HEK293 (cell line): ENCODE results near the gene HSPB6.

Experiments
- CTCF ChIA-PET: fragments of 350-600 bp; formaldehyde crosslinking; extraction: SDS; loops from one replicate; lab custom pipeline; 2021; ENCODE audit warnings: antibody characterized with exemption; lab: Yijun Ruan, JAX
- POLR2A ChIA-PET: fragments of 300-600 bp; formaldehyde crosslinking; extraction: SDS; loops from one replicate; lab custom pipeline; 2020; ENCODE audit warnings: antibody characterized with exemption, inconsistent platforms; lab: Yijun Ruan, JAX
- H3K27ac ChIP-seq: fragments of 200-500 bp; sonication (Bioruptor generic); 2 replicates; pipeline ENCODE4 v1.5.1; 2014; ENCODE audit warnings: low read depth, low read length, control low read depth, inconsistent platforms; ENCODE audit errors: extremely low read depth
- H3K36me3 ChIP-seq, 2 experiments: fragments of 200-500 bp in 1 of 2; sonication (Bioruptor generic) in 1 of 2; 1 replicate in 1 of 2; 2 replicates in 1 of 2; pipeline ENCODE4 v1.5.1; 2014 to 2017; ENCODE audit warnings: inconsistent platforms in 2 of 2, low read length in 2 of 2; ENCODE audit not compliant: control insufficient read depth in 2 of 2, insufficient read depth in 1 of 2
- H3K4me1 ChIP-seq: fragments of 200-500 bp; sonication (Bioruptor generic); 2 replicates; pipeline ENCODE4 v1.5.1; 2014; ENCODE audit warnings: mild to moderate bottlenecking, low read length, inconsistent platforms; ENCODE audit not compliant: control insufficient read depth, insufficient read depth
- H3K4me3 ChIP-seq: 2 replicates; pipeline ENCODE4 v1.5.1; 2011; ENCODE audit warnings: low read depth, mild to moderate bottlenecking, control low read depth, low read length, moderate library complexity
- H3K9me3 ChIP-seq: fragments of 200-500 bp; sonication (Bioruptor generic); 2 replicates; pipeline ENCODE4 v1.5.1; 2014; ENCODE audit warnings: low read depth, low read length, inconsistent platforms; ENCODE audit not compliant: control insufficient read depth, insufficient read depth
- EGR2 ChIP-seq: fragments of 450-650 bp; formaldehyde crosslinking; IDR thresholded peaks from 2 replicates; pipeline ENCODE4 v1.5.1; 2016; ENCODE audit warnings: low read depth, missing biosample characterization, missing genetic modification characterization
- ELK4 ChIP-seq: IDR thresholded peaks from 2 replicates; pipeline ENCODE4 v1.6.1; 2011; ENCODE audit warnings: mild to moderate bottlenecking, low read depth, low read length, borderline replicate concordance
- GLI2 ChIP-seq: fragments of 450-650 bp; formaldehyde crosslinking; IDR thresholded peaks from 2 replicates; pipeline ENCODE4; 2017; ENCODE audit warnings: missing biosample characterization, missing genetic modification characterization, low read depth, borderline replicate concordance
- GLIS2 ChIP-seq: fragments of 450-650 bp; formaldehyde crosslinking; IDR thresholded peaks from 2 replicates; pipeline ENCODE4 v1.5.1; 2016; ENCODE audit warnings: missing biosample characterization, missing genetic modification characterization
- KLF10 ChIP-seq: fragments of 450-650 bp; IDR thresholded peaks from 2 replicates; pipeline ENCODE4 v1.5.1; 2018; ENCODE audit warnings: missing biosample characterization, mild to moderate bottlenecking, missing genetic modification characterization
- OVOL3 ChIP-seq: fragments of 450-650 bp; formaldehyde crosslinking; IDR thresholded peaks from 2 replicates; pipeline ENCODE4 v1.5.1; 2016; ENCODE audit warnings: missing biosample characterization, missing genetic modification characterization
- PATZ1 ChIP-seq: fragments of 450-650 bp; formaldehyde crosslinking; IDR thresholded peaks from 2 replicates; pipeline ENCODE4 v1.5.1; 2016; ENCODE audit warnings: missing biosample characterization, missing genetic modification characterization
- RBAK ChIP-seq: fragments of 450-650 bp; formaldehyde crosslinking; IDR thresholded peaks from 2 replicates; pipeline ENCODE4 v1.5.1; 2016; ENCODE audit warnings: missing biosample characterization, missing genetic modification characterization
- REPIN1 ChIP-seq: fragments of 450-650 bp; formaldehyde crosslinking; IDR thresholded peaks from 2 replicates; pipeline ENCODE4 v1.5.1; 2017; ENCODE audit warnings: missing biosample characterization, missing genetic modification characterization, low read depth
- ZEB2 ChIP-seq: fragments of 450-650 bp; formaldehyde crosslinking; IDR thresholded peaks from 2 replicates; pipeline ENCODE4 v1.5.1; 2016; ENCODE audit warnings: missing biosample characterization, missing genetic modification characterization
- ZNF114 ChIP-seq: fragments of 450-650 bp; formaldehyde crosslinking; IDR thresholded peaks from 2 replicates; pipeline ENCODE4 v1.5.0; 2017; ENCODE audit warnings: missing biosample characterization, missing genetic modification characterization
- ZNF157 ChIP-seq: fragments of 450-650 bp; formaldehyde crosslinking; IDR thresholded peaks from 2 replicates; pipeline ENCODE4 v1.5.1; 2016; ENCODE audit warnings: missing biosample characterization, missing genetic modification characterization
- ZNF2 ChIP-seq: fragments of 450-650 bp; formaldehyde crosslinking; IDR thresholded peaks from 2 replicates; pipeline ENCODE4 v1.5.1; 2016; ENCODE audit warnings: missing biosample characterization, missing genetic modification characterization
- ZNF239 ChIP-seq: fragments of 450-650 bp; formaldehyde crosslinking; IDR thresholded peaks from 2 replicates; pipeline ENCODE4 v1.5.1; 2016; ENCODE audit warnings: missing biosample characterization, missing genetic modification characterization
- ZNF248 ChIP-seq: fragments of 450-650 bp; formaldehyde crosslinking; IDR thresholded peaks from 2 replicates; pipeline ENCODE4 v1.5.1; 2017; ENCODE audit warnings: missing biosample characterization, missing genetic modification characterization
- ZNF26 ChIP-seq: fragments of 450-650 bp; formaldehyde crosslinking; IDR thresholded peaks from 2 replicates; pipeline ENCODE4 v1.5.1; 2016; ENCODE audit warnings: missing biosample characterization, missing genetic modification characterization
- ZNF280C ChIP-seq: fragments of 450-650 bp; formaldehyde crosslinking; IDR thresholded peaks from 2 replicates; pipeline ENCODE4 v1.5.1; 2016; ENCODE audit warnings: missing biosample characterization, missing genetic modification characterization
- ZNF335 ChIP-seq: fragments of 450-650 bp; formaldehyde crosslinking; conservative IDR thresholded peaks from 2 replicates; pipeline ENCODE4 v1.5.1; 2016; ENCODE audit warnings: missing biosample characterization, missing genetic modification characterization
- ZNF449 ChIP-seq: fragments of 450-650 bp; formaldehyde crosslinking; IDR thresholded peaks from 2 replicates; pipeline ENCODE4 v1.5.1; 2017; ENCODE audit warnings: missing biosample characterization, mild to moderate bottlenecking, missing genetic modification characterization, moderate library complexity
- ZNF488 ChIP-seq: fragments of 450-650 bp; formaldehyde crosslinking; IDR thresholded peaks from 2 replicates; pipeline ENCODE4 v1.5.1; 2016; ENCODE audit warnings: missing biosample characterization, missing genetic modification characterization
- ZNF629 ChIP-seq: fragments of 450-650 bp; formaldehyde crosslinking; IDR thresholded peaks from 2 replicates; pipeline ENCODE4 v1.5.1; 2017; ENCODE audit warnings: missing biosample characterization, missing genetic modification characterization
- ZNF768 ChIP-seq: fragments of 450-650 bp; formaldehyde crosslinking; IDR thresholded peaks from 2 replicates; pipeline ENCODE4 v1.5.1; 2018; ENCODE audit warnings: missing biosample characterization, mild to moderate bottlenecking, missing genetic modification characterization

HSPB6 gene

GRCh38 chr19:35797663-35798062 is 40.8 kb upstream of the HSPB6 start:
- H3K4me1 ChIP-seq = no peaks in the 10 kb centered on the region
- POLR2A ChIA-PET = interaction anchor here (0.7 kb wide), 1 partner anchor 150 kb away, joined by 4 read pairs; the partner anchor contains the start of gene COX6B1

GRCh38 chr19:35796645-35797542 is 40.1 kb upstream of the HSPB6 start:
- POLR2A ChIA-PET = no interaction called here
- no peaks in the 10 kb centered on the region; a peak in 1 of 3 replicates for H3K36me3 ChIP-seq
- no peaks in the 10 kb centered on the region for H3K4me1 ChIP-seq
- H3K9me3 ChIP-seq = no peaks in the 10 kb centered on the region
- no peak overlapping the region for H3K27ac ChIP-seq
- H3K4me3 ChIP-seq = no peak overlapping the region
- CTCF ChIA-PET = interaction anchor here (0.7 to 1.6 kb wide), 6 partner anchors 11 to 150 kb away, joined by 3 to 7 read pairs (median 4); no protein-coding TSS in a partner anchor
- TF ChIP-seq ZNF157 (tag by site-specific recombination) = no peak
- TF ChIP-seq ZEB2 (tag by site-specific recombination) = no peak
- TF ChIP-seq ZNF26 = no peak
- TF ChIP-seq KLF10 (tag by site-specific recombination) = no peak
- no peak for TF ChIP-seq ZNF239 (tag by site-specific recombination)
- no peak for TF ChIP-seq ZNF768 (tag by site-specific recombination)
- no peak for TF ChIP-seq ZNF280C (tag by site-specific recombination)
- no peak for TF ChIP-seq ZNF488
- TF ChIP-seq ZNF114 (tag by site-specific recombination) = no peak
- TF ChIP-seq ZNF629 (tag by site-specific recombination) = no peak
- no peak for TF ChIP-seq ELK4
- peak; percentile 29; the same call in 1 of the 2 replicates for TF ChIP-seq EGR2
- TF ChIP-seq ZNF248 (tag by site-specific recombination) = peak; percentile 18; the same call in 1 of the 2 replicates
- TF ChIP-seq ZNF449 (tag by site-specific recombination) = no peak
- no peak for TF ChIP-seq GLI2 (tag by site-specific recombination)
- TF ChIP-seq ZNF335 (tag by site-specific recombination) = no peak
- peak; percentile 50; the same call in 1 of the 2 replicates for TF ChIP-seq GLIS2 (tag by site-specific recombination)
- TF ChIP-seq ZNF2 (tag by site-specific recombination) = no peak

More at GRCh38 chr19:35797663-35798062, 40.8 kb upstream of the HSPB6 start:
- TF ChIP-seq REPIN1 (tag by site-specific recombination) (no peak), RBAK (tag by site-specific recombination) (no peak), OVOL3 (tag by site-specific recombination) (no peak), PATZ1 (tag by site-specific recombination) (no peak)
- H3K4me3 ChIP-seq = no peak overlapping the region
- CTCF ChIA-PET = interaction anchor here (0.5 to 0.8 kb wide), 3 partner anchors 12 to 1158 kb away, joined by 3 to 4 read pairs (median 3); no protein-coding TSS in a partner anchor
- no peak overlapping the region for H3K27ac ChIP-seq
- no peaks in the 10 kb centered on the region for H3K9me3 ChIP-seq
- no peaks in the 10 kb centered on the region; a peak in 1 of 3 replicates for H3K36me3 ChIP-seq
